OCI-LY1 (cell line): Measurements from ENCODE around the gene TIMM29.

Source experiments
- H2AFZ ChIP-seq: fragments of 200-600 bp; sonication (generic), shearing (Covaris generic); 2 replicates; pipeline ENCODE4 v1.6.0; 2014; ENCODE audit warnings: antibody characterized with exemption, mild to moderate bottlenecking, low read length
- H3F3A ChIP-seq: fragments of 200-600 bp; sonication (generic), shearing (Covaris generic); 2 replicates; pipeline ENCODE4 v1.6.0; 2014; ENCODE audit warnings: mild to moderate bottlenecking, antibody characterized with exemption, low read length, moderate library complexity; ENCODE audit not compliant: insufficient read depth
- H3K27ac ChIP-seq: fragments of 200-600 bp; sonication (generic); 2 replicates; pipeline ENCODE4 v1.5.1; 2014; ENCODE audit warnings: low read length, mixed run types, mild to moderate bottlenecking, low read depth; ENCODE audit not compliant: poor library complexity, severe bottlenecking
- H3K27me3 ChIP-seq: fragments of 200-600 bp; sonication (generic); 2 replicates; pipeline ENCODE4 v1.6.0; 2014; ENCODE audit warnings: antibody characterized with exemption, mild to moderate bottlenecking, low read length, moderate library complexity; ENCODE audit not compliant: insufficient read depth
- H3K36me3 ChIP-seq: fragments of 200-600 bp; sonication (generic); 2 replicates; pipeline ENCODE4 v1.6.1; 2014; ENCODE audit warnings: mild to moderate bottlenecking, antibody characterized with exemption, low read length, moderate library complexity, mixed read lengths; ENCODE audit not compliant: insufficient read depth
- H3K4me1 ChIP-seq: fragments of 200-600 bp; sonication (generic); 2 replicates; pipeline ENCODE4 v1.5.1; 2014; ENCODE audit warnings: mild to moderate bottlenecking, low read length, moderate library complexity; ENCODE audit not compliant: insufficient read depth, severe bottlenecking
- H3K4me2 ChIP-seq: fragments of 200-600 bp; sonication (generic), shearing (Covaris generic); 2 replicates; pipeline ENCODE4 v1.6.1; 2014; ENCODE audit warnings: low read length
- H3K4me3 ChIP-seq: fragments of 200-600 bp; sonication (generic); 2 replicates; pipeline ENCODE4 v1.5.1; 2014; ENCODE audit warnings: low read length, low read depth, mild to moderate bottlenecking, mixed read lengths; ENCODE audit not compliant: poor library complexity, severe bottlenecking
- H3K79me2 ChIP-seq: fragments of 200-600 bp; shearing (Covaris generic); 2 replicates; pipeline ENCODE4 v1.6.1; 2016; ENCODE audit warnings: mixed run types, low read length, mixed read lengths; ENCODE audit not compliant: insufficient read depth
- H3K9ac ChIP-seq: fragments of 200-600 bp; sonication (generic), shearing (Covaris generic); 2 replicates; pipeline ENCODE4 v1.6.1; 2014; ENCODE audit warnings: mild to moderate bottlenecking, low read length, mixed read lengths
- H3K9me2 ChIP-seq: fragments of 200-600 bp; sonication (generic), shearing (Covaris generic); 2 replicates; pipeline ENCODE4 v1.6.1; 2014; ENCODE audit warnings: low read depth, mild to moderate bottlenecking, low read length, mixed read lengths
- H3K9me3 ChIP-seq: fragments of 200-600 bp; shearing (Covaris generic); 2 replicates; pipeline ENCODE4 v1.6.1; 2014; ENCODE audit warnings: low read length, mixed read lengths
- H4K20me1 ChIP-seq: fragments of 200-600 bp; sonication (generic), shearing (Covaris generic); 2 replicates; pipeline ENCODE4 v1.6.0; 2016; ENCODE audit warnings: mild to moderate bottlenecking, low read length; ENCODE audit not compliant: insufficient read depth
- EZH2 ChIP-seq: fragments of 200-600 bp; sonication (generic), shearing (Covaris generic); IDR thresholded peaks from 2 replicates; pipeline ENCODE4 v1.8.0; 2017; ENCODE audit warnings: borderline replicate concordance, mixed run types, mild to moderate bottlenecking, antibody characterized with exemption, low read length, moderate library complexity, mixed read lengths
- TF ChIP-seq, protein P1 (sequence below): fragments of 200-600 bp; sonication (generic), shearing (Covaris generic); IDR thresholded peaks from 2 replicates; pipeline ENCODE4 v1.5.1; 2017; ENCODE audit warnings: mild to moderate bottlenecking, antibody characterized with exemption, low read length, moderate library complexity, mixed read lengths

The TIMM29 gene

DNA sequence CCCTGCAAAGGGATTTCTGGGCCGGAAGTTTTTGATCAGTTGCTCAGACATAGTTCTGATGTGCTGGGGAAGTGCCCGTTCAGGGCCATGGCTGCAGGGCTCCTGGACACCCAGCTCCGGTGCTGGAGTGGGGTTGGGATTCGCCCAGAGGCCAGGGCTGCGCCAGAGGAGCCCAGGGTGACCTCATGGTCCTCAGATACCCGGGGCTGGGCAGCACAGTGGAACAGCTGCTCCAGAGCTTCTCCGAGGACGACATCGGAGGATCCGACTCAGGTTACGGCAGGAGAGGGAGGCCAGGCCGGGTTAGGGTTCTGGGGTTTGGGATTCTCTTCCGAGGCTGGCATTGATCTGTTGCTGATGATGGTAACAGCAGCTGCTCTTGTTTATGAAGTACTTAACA, 36.4 kb upstream of the TIMM29 start:
- peaks cover 12% of the 10 kb centered on the region; the same call in 1 of the 2 replicates for H3K79me2 ChIP-seq
- no peaks in the 10 kb centered on the region for H3K36me3 ChIP-seq
- no peak overlapping the region for H3K27ac ChIP-seq

GRCh38 chr19:10894911-10895213, 33.7 kb upstream of the TIMM29 start:
- Histone ChIP-seq H3K27ac (peak overlapping the region; percentile 78), H3F3A (no peaks in the 10 kb centered on the region), H4K20me1 (no peaks in the 10 kb centered on the region), H3K79me2 (peaks cover 19% of the 10 kb centered on the region; the same call in 1 of the 2 replicates), H3K9me3 (no peaks in the 10 kb centered on the region), H3K4me3 (no peak overlapping the region), H3K4me1 (peaks cover 38% of the 10 kb centered on the region), H3K27me3 (no peaks in the 10 kb centered on the region), H2AFZ (no peak overlapping the region), H3K36me3 (no peaks in the 10 kb centered on the region), H3K9ac (no peak overlapping the region; the same call in 1 of the 2 replicates), H3K4me2 (peak overlapping the region; percentile 54; the same call in 1 of the 2 replicates), H3K9me2 (no peaks in the 10 kb centered on the region)
- TF ChIP-seq, protein P1, sequence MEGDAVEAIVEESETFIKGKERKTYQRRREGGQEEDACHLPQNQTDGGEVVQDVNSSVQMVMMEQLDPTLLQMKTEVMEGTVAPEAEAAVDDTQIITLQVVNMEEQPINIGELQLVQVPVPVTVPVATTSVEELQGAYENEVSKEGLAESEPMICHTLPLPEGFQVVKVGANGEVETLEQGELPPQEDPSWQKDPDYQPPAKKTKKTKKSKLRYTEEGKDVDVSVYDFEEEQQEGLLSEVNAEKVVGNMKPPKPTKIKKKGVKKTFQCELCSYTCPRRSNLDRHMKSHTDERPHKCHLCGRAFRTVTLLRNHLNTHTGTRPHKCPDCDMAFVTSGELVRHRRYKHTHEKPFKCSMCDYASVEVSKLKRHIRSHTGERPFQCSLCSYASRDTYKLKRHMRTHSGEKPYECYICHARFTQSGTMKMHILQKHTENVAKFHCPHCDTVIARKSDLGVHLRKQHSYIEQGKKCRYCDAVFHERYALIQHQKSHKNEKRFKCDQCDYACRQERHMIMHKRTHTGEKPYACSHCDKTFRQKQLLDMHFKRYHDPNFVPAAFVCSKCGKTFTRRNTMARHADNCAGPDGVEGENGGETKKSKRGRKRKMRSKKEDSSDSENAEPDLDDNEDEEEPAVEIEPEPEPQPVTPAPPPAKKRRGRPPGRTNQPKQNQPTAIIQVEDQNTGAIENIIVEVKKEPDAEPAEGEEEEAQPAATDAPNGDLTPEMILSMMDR, result no peak
- TF ChIP-seq EZH2, result no peak

More for the DNA sequence above, 36.4 kb upstream of the TIMM29 start:
- H3K4me2 ChIP-seq, result no peak overlapping the region
- TF ChIP-seq EZH2, result no peak
- TF ChIP-seq, protein P1, result no peak
- H3K27me3 ChIP-seq, result no peaks in the 10 kb centered on the region
- no peaks in the 10 kb centered on the region for H3F3A ChIP-seq
- peaks cover 54% of the 10 kb centered on the region for H3K4me1 ChIP-seq
- H4K20me1 ChIP-seq, result no peaks in the 10 kb centered on the region
- no peak overlapping the region for H3K4me3 ChIP-seq
- H2AFZ ChIP-seq, result no peak overlapping the region
- H3K9ac ChIP-seq, result no peak overlapping the region
- H3K9me2 ChIP-seq, result no peaks in the 10 kb centered on the region
- no peaks in the 10 kb centered on the region for H3K9me3 ChIP-seq

- H3K79me2 ChIP-seq, result peaks cover 22% of the 10 kb centered on the region; the same call in 1 of the 2 replicates
- no peaks in the 10 kb centered on the region for H4K20me1 ChIP-seq
- no peaks in the 10 kb centered on the region for H3K27me3 ChIP-seq
- H3K9me2 ChIP-seq, result no peaks in the 10 kb centered on the region
- H3K27ac ChIP-seq, result peak overlapping the region; percentile 78
- no peaks in the 10 kb centered on the region for H3K36me3 ChIP-seq
- TF ChIP-seq EZH2, result no peak
- TF ChIP-seq, protein P1, result no peak
- peak overlapping the region; percentile 22; the same call in 1 of the 2 replicates for H3K9ac ChIP-seq
- no peaks in the 10 kb centered on the region for H3F3A ChIP-seq
- H3K4me1 ChIP-seq, result peaks cover 38% of the 10 kb centered on the region
- no peak overlapping the region for H2AFZ ChIP-seq
- peak overlapping the region; percentile 54 for H3K4me2 ChIP-seq
- peak overlapping the region; percentile 2 for H3K4me3 ChIP-seq
- H3K9me3 ChIP-seq, result no peaks in the 10 kb centered on the region
These were observed 33.2 kb upstream of the TIMM29 start for GRCh38 chr19:10895363-10895762.
